Upper lobe of left lung (tissue), 4 donors: ENCODE measurements around the gene C6orf141.

Experiments used
- POLR2A ChIP-seq, 4 donors: fragments of 450-650 bp; IDR thresholded peaks; one replicate each; pipeline ENCODE4 v1.5.1; 2016 to 2017; ENCODE audit warnings: antibody characterized with exemption in 4 of 4, mild to moderate bottlenecking in 2 of 4
- TF ChIP-seq, protein P1 (sequence below), 6 experiments: fragments of 450-650 bp in 4 of 6; fragments of 200-600 bp in 2 of 6; sonication (generic) in 2 of 6; IDR thresholded peaks; one replicate each; pipeline ENCODE4 v1.5.1; 2016 to 2019; ENCODE audit warnings: antibody characterized with exemption in 6 of 6

DNA sequence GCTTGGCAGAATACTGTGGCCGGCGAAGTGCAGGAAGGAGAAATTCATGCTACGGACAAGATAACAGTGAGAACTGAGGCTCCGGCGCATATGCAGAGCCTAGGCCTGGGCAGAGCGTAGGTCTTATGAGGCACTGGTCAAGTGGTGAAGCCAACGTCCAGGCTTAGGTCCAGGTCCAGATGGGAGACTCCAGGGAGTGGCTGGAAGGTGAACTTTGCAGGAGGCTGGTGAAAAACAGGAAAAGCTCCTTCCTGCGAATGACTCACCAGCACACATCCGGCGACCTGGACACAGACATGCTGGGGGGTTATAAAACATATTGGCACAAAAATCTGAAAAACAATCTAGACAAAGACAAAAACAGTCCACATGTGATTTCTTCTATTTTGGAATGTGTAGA lies 15.4 kb downstream of the C6orf141 start:
- no peak for TF ChIP-seq POLR2A (IDR thresholded peaks at IDR 0.05)
- TF ChIP-seq, protein P1, sequence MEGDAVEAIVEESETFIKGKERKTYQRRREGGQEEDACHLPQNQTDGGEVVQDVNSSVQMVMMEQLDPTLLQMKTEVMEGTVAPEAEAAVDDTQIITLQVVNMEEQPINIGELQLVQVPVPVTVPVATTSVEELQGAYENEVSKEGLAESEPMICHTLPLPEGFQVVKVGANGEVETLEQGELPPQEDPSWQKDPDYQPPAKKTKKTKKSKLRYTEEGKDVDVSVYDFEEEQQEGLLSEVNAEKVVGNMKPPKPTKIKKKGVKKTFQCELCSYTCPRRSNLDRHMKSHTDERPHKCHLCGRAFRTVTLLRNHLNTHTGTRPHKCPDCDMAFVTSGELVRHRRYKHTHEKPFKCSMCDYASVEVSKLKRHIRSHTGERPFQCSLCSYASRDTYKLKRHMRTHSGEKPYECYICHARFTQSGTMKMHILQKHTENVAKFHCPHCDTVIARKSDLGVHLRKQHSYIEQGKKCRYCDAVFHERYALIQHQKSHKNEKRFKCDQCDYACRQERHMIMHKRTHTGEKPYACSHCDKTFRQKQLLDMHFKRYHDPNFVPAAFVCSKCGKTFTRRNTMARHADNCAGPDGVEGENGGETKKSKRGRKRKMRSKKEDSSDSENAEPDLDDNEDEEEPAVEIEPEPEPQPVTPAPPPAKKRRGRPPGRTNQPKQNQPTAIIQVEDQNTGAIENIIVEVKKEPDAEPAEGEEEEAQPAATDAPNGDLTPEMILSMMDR (IDR thresholded peaks at IDR 0.05) = no peak
